Adrenal gland (tissue), 5 donors: ENCODE data around the gene RGL1.

Source experiments
- CTCF ChIP-seq, 6 experiments: fragments of 450-650 bp in 4 of 6; fragments of 200-600 bp in 2 of 6; sonication (generic) in 1 of 6; IDR thresholded peaks; 1 replicate in 5 of 6; 2 replicates in 1 of 6; pipeline versions ENCODE4 v1.5.1 to v1.8.0; 2016 to 2021; ENCODE audit warnings: antibody characterized with exemption in 6 of 6, mild to moderate bottlenecking in 2 of 6, moderate library complexity in 1 of 6
- POLR2A ChIP-seq, 2 donors: fragments of 450-650 bp; IDR thresholded peaks; one replicate each; pipeline ENCODE4 v1.6.1; 2017; ENCODE audit warnings: antibody characterized with exemption in 2 of 2, mild to moderate bottlenecking in 2 of 2, moderate library complexity in 1 of 2
- donor health status: DM: no; HTN: no; CAD: no.

GRCh38 chr1:183947988-183948387 lies 143.1 kb downstream of the RGL1 start:
- TF ChIP-seq CTCF (IDR thresholded peaks at IDR 0.05) = no peak
- TF ChIP-seq POLR2A (IDR thresholded peaks at IDR 0.05) = no peak
